IPS-18a (cell line): ENCODE measurements around the gene DSCAM.

Experiments
- H3K27ac ChIP-seq: one replicate; pipeline ENCODE4 v1.5.1; 2013; ENCODE audit warnings: low read length
- H3K27me3 ChIP-seq: one replicate; pipeline ENCODE4 v1.6.1; 2013; ENCODE audit warnings: mild to moderate bottlenecking, low read length; ENCODE audit not compliant: control insufficient read depth, insufficient read depth
- H3K36me3 ChIP-seq: one replicate; pipeline ENCODE4 v1.6.1; 2013; ENCODE audit warnings: low read depth, low read length; ENCODE audit not compliant: control insufficient read depth
- H3K4me1 ChIP-seq: one replicate; pipeline ENCODE4 v1.6.1; 2013; ENCODE audit warnings: low read depth, low read length; ENCODE audit not compliant: control insufficient read depth
- H3K4me3 ChIP-seq: one replicate; pipeline ENCODE4 v1.5.1; 2013; ENCODE audit warnings: low read length
- H3K9ac ChIP-seq: one replicate; pipeline ENCODE4 v1.6.1; 2013; ENCODE audit warnings: mild to moderate bottlenecking, low read length, moderate library complexity
- H3K9me3 ChIP-seq: one replicate; pipeline ENCODE4 v1.6.1; 2013; ENCODE audit warnings: low read depth, low read length; ENCODE audit not compliant: control insufficient read depth

The DSCAM gene

DNA sequence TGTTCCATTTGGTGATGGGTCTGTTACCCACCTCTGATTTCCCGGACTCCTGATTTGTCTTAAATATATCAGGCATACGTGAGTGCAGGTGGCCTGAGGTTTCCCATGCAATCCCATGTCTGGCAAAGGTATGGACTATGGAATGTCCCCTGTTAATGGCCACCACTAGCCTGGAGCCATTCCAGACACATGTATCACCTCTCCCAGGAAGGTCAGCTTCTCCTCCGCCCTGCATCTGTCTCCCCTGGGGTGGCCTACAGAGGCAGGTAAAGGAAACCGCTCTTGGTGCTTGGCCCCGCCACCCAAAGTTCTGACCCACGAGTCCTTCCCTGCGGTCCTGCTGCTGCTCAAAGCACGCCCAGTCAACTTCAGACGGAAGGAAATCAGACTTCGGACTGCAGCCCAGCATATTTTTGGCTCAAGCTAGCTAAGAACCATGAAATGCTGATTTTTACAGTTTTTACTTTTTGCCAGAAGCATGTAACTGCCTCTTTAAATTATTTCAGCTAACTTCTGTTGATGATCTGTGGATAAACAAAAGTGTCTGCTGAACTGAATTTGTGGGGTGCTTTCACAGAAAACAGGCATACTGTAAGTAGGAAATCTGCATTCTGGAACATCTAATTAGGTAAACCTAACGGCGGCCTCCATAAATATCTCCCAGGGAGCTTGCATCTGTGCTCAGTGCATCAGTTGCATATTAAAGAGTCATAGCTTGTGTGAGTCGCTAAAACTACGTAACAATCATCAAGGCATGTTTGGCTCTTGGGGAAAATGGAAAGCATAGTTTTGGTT lies 873.8 kb downstream of the DSCAM start:
- no peaks in the 10 kb centered on the region for H3K27me3 ChIP-seq
- H3K27ac ChIP-seq = no peak overlapping the region
- H3K4me3 ChIP-seq = no peak overlapping the region
- H3K36me3 ChIP-seq = no peaks in the 10 kb centered on the region
- H3K4me1 ChIP-seq = no peaks in the 10 kb centered on the region
- H3K9me3 ChIP-seq = no peaks in the 10 kb centered on the region
- no peak overlapping the region for H3K9ac ChIP-seq

DNA sequence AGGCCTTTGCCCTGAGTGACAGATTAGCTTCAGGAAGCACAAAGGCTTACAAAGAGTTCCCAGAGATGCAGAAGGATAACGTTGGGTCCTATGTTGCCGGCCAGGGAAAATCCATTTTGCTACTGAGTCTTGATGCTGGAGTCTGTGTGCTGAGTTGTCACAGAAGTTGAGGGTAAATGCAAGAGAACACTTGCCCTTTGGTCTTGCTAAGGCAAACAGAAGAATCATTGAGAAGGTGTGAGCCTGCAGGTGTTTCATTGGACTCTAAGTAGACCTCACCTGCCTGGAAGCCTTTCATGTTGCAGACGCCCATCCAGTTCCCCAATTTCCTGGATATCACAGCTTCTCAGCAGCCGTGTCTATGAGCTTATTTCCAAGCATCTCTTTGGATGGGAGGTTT lies 874.5 kb downstream of the DSCAM start:
- Histone ChIP-seq H3K9me3 (no peaks in the 10 kb centered on the region), H3K9ac (no peak overlapping the region), H3K27me3 (no peaks in the 10 kb centered on the region)

DNA sequence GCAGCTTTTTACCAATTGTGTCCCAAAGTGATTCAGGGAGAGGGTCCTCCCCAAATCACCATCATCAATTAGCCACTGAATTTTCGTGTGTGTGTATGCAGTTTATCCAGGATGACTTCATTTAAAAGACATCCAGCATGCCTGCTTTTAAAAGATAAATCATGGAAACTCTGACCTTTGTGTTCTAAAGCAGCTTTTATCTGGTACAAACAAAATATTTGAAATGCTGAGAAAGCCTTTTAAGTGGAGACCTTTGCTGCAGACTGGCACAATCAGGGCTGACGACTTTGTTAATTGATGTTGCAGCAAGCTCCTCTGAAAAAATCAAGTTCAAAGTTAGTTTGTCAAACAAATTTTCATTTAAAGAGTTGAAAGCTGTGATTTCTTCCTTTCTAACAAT lies 875.0 kb downstream of the DSCAM start:
- no peak overlapping the region for H3K4me3 ChIP-seq
- no peaks in the 10 kb centered on the region for H3K36me3 ChIP-seq
- no peak overlapping the region for H3K9ac ChIP-seq
- no peaks in the 10 kb centered on the region for H3K27me3 ChIP-seq
- H3K27ac ChIP-seq = no peak overlapping the region
- H3K4me1 ChIP-seq = no peaks in the 10 kb centered on the region
- H3K9me3 ChIP-seq = no peaks in the 10 kb centered on the region

More for the DNA sequence above, 874.5 kb downstream of the DSCAM start:
- no peaks in the 10 kb centered on the region for H3K4me1 ChIP-seq
- H3K36me3 ChIP-seq = no peaks in the 10 kb centered on the region
- H3K4me3 ChIP-seq = no peak overlapping the region
- no peak overlapping the region for H3K27ac ChIP-seq

DNA sequence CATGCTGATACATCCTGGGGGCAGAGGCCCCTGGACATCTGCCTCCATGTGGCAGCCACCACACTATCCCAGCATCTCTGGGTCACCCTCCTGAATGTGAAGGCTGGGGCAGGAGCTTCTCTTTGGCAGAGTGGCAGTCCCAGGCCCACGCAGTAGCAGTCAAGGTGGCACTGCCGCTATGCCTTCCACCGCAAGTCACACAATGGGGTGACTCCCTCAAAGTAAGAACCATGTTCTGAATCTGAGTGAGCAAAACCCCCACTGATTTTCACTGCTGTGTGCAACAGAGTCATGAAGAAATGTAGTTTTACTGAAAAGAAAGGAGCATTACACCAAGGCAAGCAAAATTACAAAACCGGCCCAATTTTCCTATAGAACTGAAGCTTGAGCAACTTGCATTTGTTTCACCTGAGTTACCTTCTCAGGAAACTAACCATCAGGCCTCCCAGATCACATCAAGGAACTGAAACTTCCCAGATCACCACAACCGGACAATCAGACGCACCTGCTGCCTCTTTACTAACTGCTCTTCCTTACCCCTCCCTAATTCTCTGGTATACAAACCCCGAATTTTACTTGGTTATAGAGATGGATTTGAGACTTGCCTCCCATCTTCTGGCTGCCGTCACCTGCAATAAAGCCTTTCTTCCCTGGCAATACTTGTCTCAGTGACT lies 877.1 kb downstream of the DSCAM start:
- H3K9me3 ChIP-seq = no peaks in the 10 kb centered on the region
- H3K36me3 ChIP-seq = no peaks in the 10 kb centered on the region
- no peak overlapping the region for H3K4me3 ChIP-seq
- no peaks in the 10 kb centered on the region for H3K4me1 ChIP-seq
- H3K9ac ChIP-seq = no peak overlapping the region
- no peaks in the 10 kb centered on the region for H3K27me3 ChIP-seq
- H3K27ac ChIP-seq = no peak overlapping the region

GRCh38 chr21:39968010-39968409 lies 878.9 kb downstream of the DSCAM start:
- Histone ChIP-seq H3K36me3 (no peaks in the 10 kb centered on the region), H3K27me3 (no peaks in the 10 kb centered on the region), H3K4me3 (no peak overlapping the region), H3K27ac (no peak overlapping the region), H3K4me1 (no peaks in the 10 kb centered on the region), H3K9ac (no peak overlapping the region), H3K9me3 (no peaks in the 10 kb centered on the region)

- Histone ChIP-seq H3K4me1 (no peaks in the 10 kb centered on the region), H3K27ac (no peak overlapping the region), H3K9me3 (no peaks in the 10 kb centered on the region), H3K4me3 (no peak overlapping the region), H3K36me3 (no peaks in the 10 kb centered on the region), H3K27me3 (no peaks in the 10 kb centered on the region), H3K9ac (no peak overlapping the region)
These were observed 880.2 kb downstream of the DSCAM start for GRCh38 chr21:39966786-39967185.

DNA sequence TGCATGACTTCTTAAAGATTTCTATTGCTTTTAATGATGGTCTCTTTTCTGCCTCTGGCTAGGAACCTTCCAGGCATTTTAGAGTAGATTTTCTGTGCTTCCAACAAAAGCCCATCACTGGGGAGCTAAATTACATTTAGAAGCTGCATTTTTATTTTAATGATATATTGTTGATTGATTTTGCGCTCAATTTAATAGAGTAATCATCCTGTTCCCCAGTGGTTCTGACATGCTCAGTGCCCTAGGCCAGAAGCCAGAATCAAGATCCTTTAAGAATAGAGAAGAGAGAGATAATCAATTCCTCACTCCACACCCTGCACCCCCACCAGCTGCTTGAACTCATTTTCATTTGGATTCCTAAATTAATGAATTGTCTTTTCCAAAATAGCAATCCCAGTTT lies 881.9 kb downstream of the DSCAM start:
- Histone ChIP-seq H3K9me3 (peaks cover 7% of the 10 kb centered on the region), H3K36me3 (no peaks in the 10 kb centered on the region), H3K9ac (no peak overlapping the region), H3K4me1 (no peaks in the 10 kb centered on the region), H3K27me3 (no peaks in the 10 kb centered on the region), H3K27ac (no peak overlapping the region), H3K4me3 (no peak overlapping the region)

DNA sequence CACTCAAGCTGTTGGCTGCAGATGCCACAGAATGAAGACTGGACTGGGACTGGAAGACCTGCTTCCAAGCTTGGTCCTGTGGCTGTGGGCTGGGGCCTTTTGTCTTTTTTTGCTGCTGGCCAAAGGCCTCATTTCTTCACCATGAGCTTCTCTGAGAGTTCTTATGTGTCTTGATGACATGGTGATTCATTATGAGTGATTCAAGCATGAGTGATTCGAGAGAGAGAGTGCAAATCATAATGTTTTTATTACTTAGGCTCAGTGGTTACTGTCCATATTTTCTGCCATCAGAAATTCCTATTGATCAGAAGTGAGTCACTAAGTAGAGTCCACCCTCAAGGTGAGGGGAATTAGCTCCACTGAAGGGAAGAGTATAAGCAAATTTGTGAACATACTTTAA lies 885.7 kb downstream of the DSCAM start:
- no peak overlapping the region for H3K9ac ChIP-seq
- H3K9me3 ChIP-seq = peaks cover 12% of the 10 kb centered on the region
- no peaks in the 10 kb centered on the region for H3K36me3 ChIP-seq
- no peak overlapping the region for H3K4me3 ChIP-seq
- H3K4me1 ChIP-seq = no peaks in the 10 kb centered on the region
- no peaks in the 10 kb centered on the region for H3K27me3 ChIP-seq
- H3K27ac ChIP-seq = no peak overlapping the region
